Fibroblast of lung (primary cell): ENCODE results near the gene FZD8.

Experiments used
- CTCF ChIP-seq, 2 donors: IDR thresholded peaks in 1 of 2; conservative IDR thresholded peaks in 1 of 2; 1 replicate in 1 of 2; 2 replicates in 1 of 2; pipeline ENCODE4 v1.5.1; 2011 to 2012; ENCODE audit warnings: low read length in 2 of 2, control low read depth in 1 of 2, inconsistent platforms in 1 of 2, low read depth in 1 of 2, mild to moderate bottlenecking in 1 of 2
- EZH2 ChIP-seq: IDR thresholded peaks from 2 replicates; pipeline ENCODE4 v1.5.1; 2012; ENCODE audit warnings: low read length, control low read depth, mild to moderate bottlenecking; ENCODE audit errors: missing control alignments

GRCh38 chr10:35639021-35639727 is 2.9 kb downstream of the FZD8 start:
- TF ChIP-seq CTCF (conservative IDR thresholded peaks at IDR 0.05 in 1 of 2, IDR thresholded peaks at IDR 0.05 in 1 of 2; ENCODE audit: low read depth in 1 of 2, low read length in 2 of 2), result no peak
- no peak for TF ChIP-seq EZH2
